K562 (cell line): ENCODE measurements around the gene SF3B1. TPM values are rescaled to one million over a fixed set of nuclear protein-coding genes. Genes with fewer than 3 reads are reported as not detected.

Experiments
- ARHGAP35 ChIP-seq: fragments of 450-650 bp; IDR thresholded peaks from 2 replicates; pipeline ENCODE4 v1.6.1; 2018; ENCODE audit not compliant: partially characterized antibody
- CBX3 ChIP-seq, 2 experiments: IDR thresholded peaks; 1 replicate in 1 of 2; 2 replicates in 1 of 2; pipeline ENCODE4 v1.6.1; 2012; ENCODE audit warnings: inconsistent platforms in 2 of 2, low read length in 2 of 2, borderline replicate concordance in 1 of 2, control low read depth in 1 of 2
- CBX5 ChIP-seq: IDR thresholded peaks from 2 replicates; pipeline ENCODE4 v1.6.1; 2014; ENCODE audit warnings: low read depth, borderline replicate concordance
- CCAR2 ChIP-seq: fragments of 200-400 bp; formaldehyde crosslinking; IDR thresholded peaks from 2 replicates; pipeline ENCODE4 v1.6.1; 2017; ENCODE audit warnings: mild to moderate bottlenecking, low read depth, low read length
- EGR1 ChIP-seq: fragments of 450-650 bp; conservative IDR thresholded peaks from 2 replicates; pipeline ENCODE4 v1.6.1; 2017; ENCODE audit warnings: mild to moderate bottlenecking
- ETS2 ChIP-seq: IDR thresholded peaks from 2 replicates; pipeline ENCODE4 v1.6.1; 2016; ENCODE audit warnings: borderline replicate concordance, missing genetic modification characterization, mild to moderate bottlenecking, moderate library complexity, missing compliant biosample characterization; ENCODE audit not compliant: poor library complexity, severe bottlenecking
- MTA3 ChIP-seq: fragments of 450-650 bp; formaldehyde crosslinking; IDR thresholded peaks from 2 replicates; pipeline ENCODE4 v1.6.1; 2017; ENCODE audit warnings: mild to moderate bottlenecking, borderline replicate concordance
- MYBL2 ChIP-seq, 2 experiments: fragments of 450-650 bp in 1 of 2; sonication (generic) in 1 of 2; formaldehyde crosslinking in 1 of 2; IDR thresholded peaks; 2 replicates each; pipeline versions ENCODE4 v1.6.1 to v1.8.1; 2017 to 2022; ENCODE audit warnings: borderline replicate concordance in 1 of 2, inconsistent platforms in 1 of 2, low read depth in 1 of 2, mild to moderate bottlenecking in 1 of 2, missing genetic modification reagents in 1 of 2, moderate library complexity in 1 of 2
- NEUROD1 ChIP-seq: fragments of 150-350 bp; IDR thresholded peaks from 2 replicates; pipeline ENCODE4 v1.6.1; 2014; ENCODE audit warnings: borderline replicate concordance, low read length, low read depth; ENCODE audit not compliant: partially characterized antibody
- NRF1 ChIP-seq, 2 experiments: fragments of 450-650 bp; IDR thresholded peaks in 1 of 2; conservative IDR thresholded peaks in 1 of 2; 2 replicates each; pipeline ENCODE4 v1.6.1; 2014; ENCODE audit warnings: mild to moderate bottlenecking in 2 of 2
- SMARCA5 ChIP-seq: fragments of 450-650 bp; IDR thresholded peaks from 2 replicates; pipeline ENCODE4 v1.6.1; 2016
- TRIM24 ChIP-seq, 2 experiments: fragments of 450-650 bp; IDR thresholded peaks; 2 replicates each; pipeline ENCODE4 v1.6.1; 2016
- polyA plus RNA-seq, 8 experiments: library from polyadenylated mRNA; depleted of rRNA in 4 of 8; stranded (reverse) in 5 of 8; unstranded in 3 of 8; fragments of >200 nt; fragmentation: Nextera tagmentation in 2 of 8; fragmentation: Illumina TruSeq in 1 of 8; extraction: Ambion mirVana in 2 of 8; extraction: Trizol in 1 of 8; gene quantifications; 2 replicates each; pipeline versions ENCODE4 v1.2.1 to v1.2.3, GENCODE V29; 2011 to 2014; ENCODE audit warnings: inconsistent platforms in 1 of 8, missing spikeins in 1 of 8
- total RNA-seq, 7 experiments: library from RNA; depleted of rRNA in 6 of 7; stranded (reverse); fragments of >200 nt in 6 of 7; fragmentation: Illumina TruSeq in 2 of 7; extraction: Trizol in 2 of 7; gene quantifications; 2 replicates each; pipeline versions ENCODE4 v1.2.1 to v1.2.3, GENCODE V29; 2011 to 2021; ENCODE audit warnings: low replicate concordance in 1 of 7
- TF ChIP-seq, protein P1 (sequence below): IDR thresholded peaks from 3 replicates; pipeline ENCODE4 v1.6.1; 2011; ENCODE audit warnings: borderline replicate concordance, mild to moderate bottlenecking; ENCODE audit not compliant: insufficient read length, insufficient read depth
- TF ChIP-seq, protein P2 (sequence below): fragments of 250-450 bp; sonication (Bioruptor Pico); IDR thresholded peaks from 2 replicates; pipeline ENCODE4 v1.4.0; 2020; ENCODE audit warnings: mild to moderate bottlenecking, moderate library complexity
- TF ChIP-seq, protein P3 (sequence below), 3 experiments: IDR thresholded peaks in 2 of 3; conservative IDR thresholded peaks in 1 of 3; 2 replicates each; pipeline ENCODE4 v1.5.1; 2011 to 2012; ENCODE audit warnings: low read length in 3 of 3, mild to moderate bottlenecking in 3 of 3, control low read depth in 2 of 3, improper control_type of control experiment in 1 of 3, inconsistent platforms in 1 of 3, low read depth in 1 of 3, mixed read lengths in 1 of 3, moderate library complexity in 1 of 3; ENCODE audit not compliant: insufficient read depth in 2 of 3
- TF ChIP-seq, protein P4 (sequence below): IDR thresholded peaks from 2 replicates; pipeline ENCODE4 v1.6.1; 2016; ENCODE audit warnings: missing genetic modification characterization, missing compliant biosample characterization

Gene SF3B1
- total and polyA plus RNA-seq, 9 of the 15 experiments (the other 6 are each of a cell fraction or from before 2014, with no cell fraction given) = 96.2 to 377 (median 177) TPM

DNA sequence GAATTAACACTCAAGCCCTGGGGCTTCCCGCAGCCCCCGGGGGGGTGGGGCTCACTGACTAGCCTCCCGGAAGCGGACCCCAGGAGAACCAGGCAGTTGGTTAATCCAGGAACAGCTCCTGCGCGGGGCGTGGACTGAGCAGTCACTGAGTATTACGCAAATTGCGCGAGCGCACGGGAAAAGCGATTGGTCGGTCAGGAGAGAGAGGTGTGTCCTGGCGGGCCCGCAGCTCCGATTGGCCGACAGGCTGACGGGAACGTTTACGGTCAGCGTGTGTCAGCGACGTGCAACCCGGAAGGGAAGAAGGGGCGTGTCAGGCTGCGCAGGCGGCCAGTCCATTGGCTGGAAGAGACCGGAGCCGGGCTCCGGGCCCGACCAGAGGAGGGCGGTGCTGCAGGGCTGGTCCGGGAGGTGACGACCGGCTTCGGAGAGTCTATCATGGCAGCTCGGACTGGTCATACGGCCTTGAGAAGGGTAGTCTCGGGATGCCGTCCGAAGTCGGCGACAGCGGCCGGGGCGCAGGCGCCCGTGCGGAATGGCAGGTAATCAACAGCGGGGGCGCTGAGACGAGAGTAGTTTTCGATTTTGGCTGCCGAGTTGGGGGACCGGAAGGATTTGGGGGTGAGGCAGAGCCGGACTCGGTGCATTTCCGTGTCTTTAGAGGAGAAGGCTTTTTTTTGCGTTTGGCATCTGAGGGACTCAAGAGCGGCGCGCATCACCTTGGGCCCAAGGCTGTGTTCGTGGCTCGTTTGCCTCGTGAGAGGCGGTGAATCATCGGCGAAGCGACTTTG is 18.5 kb upstream of the SF3B1 start, which contains the start of gene COQ10B (continued):
- TF ChIP-seq ETS2 (tag) (no peak), TRIM24 (IDR thresholded peaks at IDR 0.05) (no peak; a peak in 1 of 4 replicates), CBX5 (no peak), CCAR2 (no peak), EGR1 (0 out of 2 replicates have a peak, but pooled peaks have one; percentile 9), SMARCA5 (no peak), NRF1 (conservative IDR thresholded peaks at IDR 0.05 in 1 of 2, IDR thresholded peaks at IDR 0.05 in 1 of 2) (peak; percentile 97), MYBL2 (IDR thresholded peaks at IDR 0.05; ENCODE audit: low read depth) (no peak), MYBL2 (CRISPR knock-in tag; IDR thresholded peaks at IDR 0.05; ENCODE audit: borderline replicate concordance) (no peak), MTA3 (peak; percentile 36; the same call in 1 of the 2 replicates), CBX3 (IDR thresholded peaks at IDR 0.05; ENCODE audit: borderline replicate concordance in 1 of 2, low read length in 2 of 2) (no peak; a peak in 1 of 3 replicates), ARHGAP35 (no peak), NEUROD1 (no peak)
- TF ChIP-seq, protein P1, sequence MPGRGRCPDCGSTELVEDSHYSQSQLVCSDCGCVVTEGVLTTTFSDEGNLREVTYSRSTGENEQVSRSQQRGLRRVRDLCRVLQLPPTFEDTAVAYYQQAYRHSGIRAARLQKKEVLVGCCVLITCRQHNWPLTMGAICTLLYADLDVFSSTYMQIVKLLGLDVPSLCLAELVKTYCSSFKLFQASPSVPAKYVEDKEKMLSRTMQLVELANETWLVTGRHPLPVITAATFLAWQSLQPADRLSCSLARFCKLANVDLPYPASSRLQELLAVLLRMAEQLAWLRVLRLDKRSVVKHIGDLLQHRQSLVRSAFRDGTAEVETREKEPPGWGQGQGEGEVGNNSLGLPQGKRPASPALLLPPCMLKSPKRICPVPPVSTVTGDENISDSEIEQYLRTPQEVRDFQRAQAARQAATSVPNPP = no peak
- TF ChIP-seq, protein P2, sequence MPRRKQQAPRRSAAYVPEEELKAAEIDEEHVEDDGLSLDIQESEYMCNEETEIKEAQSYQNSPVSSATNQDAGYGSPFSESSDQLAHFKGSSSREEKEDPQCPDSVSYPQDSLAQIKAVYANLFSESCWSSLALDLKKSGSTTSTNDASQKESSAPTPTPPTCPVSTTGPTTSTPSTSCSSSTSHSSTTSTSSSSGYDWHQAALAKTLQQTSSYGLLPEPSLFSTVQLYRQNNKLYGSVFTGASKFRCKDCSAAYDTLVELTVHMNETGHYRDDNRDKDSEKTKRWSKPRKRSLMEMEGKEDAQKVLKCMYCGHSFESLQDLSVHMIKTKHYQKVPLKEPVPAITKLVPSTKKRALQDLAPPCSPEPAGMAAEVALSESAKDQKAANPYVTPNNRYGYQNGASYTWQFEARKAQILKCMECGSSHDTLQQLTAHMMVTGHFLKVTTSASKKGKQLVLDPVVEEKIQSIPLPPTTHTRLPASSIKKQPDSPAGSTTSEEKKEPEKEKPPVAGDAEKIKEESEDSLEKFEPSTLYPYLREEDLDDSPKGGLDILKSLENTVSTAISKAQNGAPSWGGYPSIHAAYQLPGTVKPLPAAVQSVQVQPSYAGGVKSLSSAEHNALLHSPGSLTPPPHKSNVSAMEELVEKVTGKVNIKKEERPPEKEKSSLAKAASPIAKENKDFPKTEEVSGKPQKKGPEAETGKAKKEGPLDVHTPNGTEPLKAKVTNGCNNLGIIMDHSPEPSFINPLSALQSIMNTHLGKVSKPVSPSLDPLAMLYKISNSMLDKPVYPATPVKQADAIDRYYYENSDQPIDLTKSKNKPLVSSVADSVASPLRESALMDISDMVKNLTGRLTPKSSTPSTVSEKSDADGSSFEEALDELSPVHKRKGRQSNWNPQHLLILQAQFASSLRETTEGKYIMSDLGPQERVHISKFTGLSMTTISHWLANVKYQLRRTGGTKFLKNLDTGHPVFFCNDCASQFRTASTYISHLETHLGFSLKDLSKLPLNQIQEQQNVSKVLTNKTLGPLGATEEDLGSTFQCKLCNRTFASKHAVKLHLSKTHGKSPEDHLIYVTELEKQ (CRISPR knock-in tag) = no peak
- TF ChIP-seq, protein P3, sequence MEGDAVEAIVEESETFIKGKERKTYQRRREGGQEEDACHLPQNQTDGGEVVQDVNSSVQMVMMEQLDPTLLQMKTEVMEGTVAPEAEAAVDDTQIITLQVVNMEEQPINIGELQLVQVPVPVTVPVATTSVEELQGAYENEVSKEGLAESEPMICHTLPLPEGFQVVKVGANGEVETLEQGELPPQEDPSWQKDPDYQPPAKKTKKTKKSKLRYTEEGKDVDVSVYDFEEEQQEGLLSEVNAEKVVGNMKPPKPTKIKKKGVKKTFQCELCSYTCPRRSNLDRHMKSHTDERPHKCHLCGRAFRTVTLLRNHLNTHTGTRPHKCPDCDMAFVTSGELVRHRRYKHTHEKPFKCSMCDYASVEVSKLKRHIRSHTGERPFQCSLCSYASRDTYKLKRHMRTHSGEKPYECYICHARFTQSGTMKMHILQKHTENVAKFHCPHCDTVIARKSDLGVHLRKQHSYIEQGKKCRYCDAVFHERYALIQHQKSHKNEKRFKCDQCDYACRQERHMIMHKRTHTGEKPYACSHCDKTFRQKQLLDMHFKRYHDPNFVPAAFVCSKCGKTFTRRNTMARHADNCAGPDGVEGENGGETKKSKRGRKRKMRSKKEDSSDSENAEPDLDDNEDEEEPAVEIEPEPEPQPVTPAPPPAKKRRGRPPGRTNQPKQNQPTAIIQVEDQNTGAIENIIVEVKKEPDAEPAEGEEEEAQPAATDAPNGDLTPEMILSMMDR (IDR thresholded peaks at IDR 0.05 in 2 of 3, conservative IDR thresholded peaks at IDR 0.05 in 1 of 3; ENCODE audit: insufficient read depth in 2 of 3, low read depth in 1 of 3, low read length in 3 of 3) = peak; percentile 15 to 46 (median 22); a peak in 2 of 6 replicates
- TF ChIP-seq, protein P4, sequence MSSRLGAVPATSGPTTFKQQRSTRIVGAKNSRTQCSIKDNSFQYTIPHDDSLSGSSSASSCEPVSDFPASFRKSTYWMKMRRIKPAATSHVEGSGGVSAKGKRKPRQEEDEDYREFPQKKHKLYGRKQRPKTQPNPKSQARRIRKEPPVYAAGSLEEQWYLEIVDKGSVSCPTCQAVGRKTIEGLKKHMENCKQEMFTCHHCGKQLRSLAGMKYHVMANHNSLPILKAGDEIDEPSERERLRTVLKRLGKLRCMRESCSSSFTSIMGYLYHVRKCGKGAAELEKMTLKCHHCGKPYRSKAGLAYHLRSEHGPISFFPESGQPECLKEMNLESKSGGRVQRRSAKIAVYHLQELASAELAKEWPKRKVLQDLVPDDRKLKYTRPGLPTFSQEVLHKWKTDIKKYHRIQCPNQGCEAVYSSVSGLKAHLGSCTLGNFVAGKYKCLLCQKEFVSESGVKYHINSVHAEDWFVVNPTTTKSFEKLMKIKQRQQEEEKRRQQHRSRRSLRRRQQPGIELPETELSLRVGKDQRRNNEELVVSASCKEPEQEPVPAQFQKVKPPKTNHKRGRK (tag) = no peak
